HepG2 (cell line): ENCODE measurements around the gene BLOC1S4. TPM values are rescaled to one million over a fixed set of nuclear protein-coding genes. Genes with fewer than 3 reads are reported as not detected.

Source experiments
- AHDC1 ChIP-seq: sonication (generic); formaldehyde crosslinking; IDR thresholded peaks from 2 replicates; pipeline ENCODE4 v1.5.1; 2020; ENCODE audit warnings: mild to moderate bottlenecking, missing genetic modification reagents, borderline replicate concordance
- ASH2L ChIP-seq: fragments of 300-600, 200-600 bp; sonication (generic); IDR thresholded peaks from 2 replicates; pipeline ENCODE4 v1.7.0; 2017; ENCODE audit warnings: low read depth, mild to moderate bottlenecking, moderate library complexity, mixed read lengths, low read length; ENCODE audit not compliant: insufficient read length
- E2F2 ChIP-seq: sonication (generic); formaldehyde crosslinking; IDR thresholded peaks from 2 replicates; pipeline ENCODE4 v1.4.0; 2020; ENCODE audit warnings: missing genetic modification reagents, borderline replicate concordance
- FOXP4 ChIP-seq: sonication (generic); formaldehyde crosslinking; IDR thresholded peaks from 2 replicates; pipeline ENCODE4 v1.4.0; 2020; ENCODE audit warnings: missing genetic modification reagents
- HBP1 ChIP-seq: IDR thresholded peaks from 2 replicates; pipeline ENCODE4 v1.6.1; 2016; ENCODE audit warnings: low read depth, control low read depth
- HCFC1 ChIP-seq: fragments of 150-350 bp; IDR thresholded peaks from 2 replicates; pipeline ENCODE4 v1.6.1; 2014; ENCODE audit warnings: low read depth, low read length
- KDM2A ChIP-seq: sonication (generic); formaldehyde crosslinking; IDR thresholded peaks from 2 replicates; pipeline ENCODE4 v1.4.0; 2020; ENCODE audit warnings: low read depth, missing genetic modification reagents, borderline replicate concordance
- MATR3 ChIP-seq: sonication (generic); formaldehyde crosslinking; IDR thresholded peaks from 2 replicates; pipeline ENCODE4 v1.4.0; 2020; ENCODE audit warnings: missing genetic modification reagents
- MLLT10 ChIP-seq: sonication (generic); formaldehyde crosslinking; IDR thresholded peaks from 2 replicates; pipeline ENCODE4 v1.4.0; 2020; ENCODE audit warnings: missing genetic modification reagents
- NR2F1 ChIP-seq, 2 experiments: fragments of 450-650 bp in 1 of 2; formaldehyde crosslinking in 1 of 2; IDR thresholded peaks; 2 replicates each; pipeline versions ENCODE4 v1.5.0 to v1.6.1; 2016 to 2020; ENCODE audit warnings: mild to moderate bottlenecking in 1 of 2, missing compliant biosample characterization in 1 of 2, missing genetic modification reagents in 1 of 2, moderate library complexity in 1 of 2
- TBX2 ChIP-seq: sonication (generic); formaldehyde crosslinking; IDR thresholded peaks from 2 replicates; pipeline ENCODE4 v1.5.0; 2020; ENCODE audit warnings: missing genetic modification reagents, mild to moderate bottlenecking, borderline replicate concordance
- THAP8 ChIP-seq: sonication (generic); formaldehyde crosslinking; IDR thresholded peaks from 2 replicates; pipeline ENCODE4 v1.5.1; 2020; ENCODE audit warnings: missing genetic modification reagents, mild to moderate bottlenecking, borderline replicate concordance
- XBP1 ChIP-seq: sonication (generic); formaldehyde crosslinking; IDR thresholded peaks from 2 replicates; pipeline ENCODE4 v1.5.0; 2020; ENCODE audit warnings: missing genetic modification reagents
- ZNF124 ChIP-seq: sonication (generic); formaldehyde crosslinking; IDR thresholded peaks from 2 replicates; pipeline ENCODE4 v1.4.0; 2020; ENCODE audit warnings: missing genetic modification reagents
- ZNF468 ChIP-seq: sonication (generic); formaldehyde crosslinking; IDR thresholded peaks from 2 replicates; pipeline ENCODE4 v1.8.0; 2022; ENCODE audit warnings: mild to moderate bottlenecking, moderate library complexity, missing genetic modification reagents
- ZNF580 ChIP-seq: IDR thresholded peaks from 2 replicates; pipeline ENCODE4 v1.6.1; 2016; ENCODE audit warnings: low read depth, borderline replicate concordance
- polyA plus RNA-seq, 8 experiments: library from polyadenylated mRNA; depleted of rRNA in 3 of 8; stranded (reverse) in 7 of 8; unstranded in 1 of 8; fragments of >200 nt; fragmentation: Illumina TruSeq in 4 of 8; extraction: Trizol in 4 of 8; gene quantifications; 2 replicates each; pipeline versions ENCODE4 v1.2.1 to v1.2.3, GENCODE V29; 2011 to 2016; ENCODE audit warnings: low read depth in 4 of 8, missing spikeins in 1 of 8, mixed read lengths in 1 of 8; ENCODE audit not compliant: insufficient read depth in 1 of 8
- total RNA-seq, 5 experiments: library from RNA; depleted of rRNA; stranded (reverse); fragments of >200 nt; fragmentation: Illumina TruSeq; extraction: Trizol; gene quantifications; 2 replicates each; pipeline ENCODE4 v1.2.3, GENCODE V29; 2016; ENCODE audit warnings: low read depth in 1 of 5

The BLOC1S4 gene
- total and polyA plus RNA-seq, 2 of the 13 experiments (the other 11 are each of a cell fraction or from before 2014, with no cell fraction given), result 15.5 to 20.9 TPM

- TF ChIP-seq FOXP4 (CRISPR knock-in tag), result peak; percentile 80
- no peak for TF ChIP-seq THAP8 (CRISPR knock-in tag)
- TF ChIP-seq MLLT10 (CRISPR knock-in tag), result no peak
- TF ChIP-seq HBP1 (CRISPR knock-in tag), result peak; percentile 60; the same call in 1 of the 2 replicates
- TF ChIP-seq TBX2 (CRISPR knock-in tag), result peak; percentile 89
- TF ChIP-seq KDM2A (CRISPR knock-in tag), result peak; percentile 64; the same call in 1 of the 2 replicates
- no peak for TF ChIP-seq XBP1 (CRISPR knock-in tag)
- no peak for TF ChIP-seq HCFC1
- no peak for TF ChIP-seq ZNF580 (CRISPR knock-in tag)
- peak; percentile 30 for TF ChIP-seq ASH2L
- no peak for TF ChIP-seq MATR3 (CRISPR knock-in tag)
- 0 out of 2 replicates have a peak, but pooled peaks have one; percentile 23 for TF ChIP-seq AHDC1 (CRISPR knock-in tag)
- TF ChIP-seq ZNF468, result no peak
- TF ChIP-seq ZNF124 (CRISPR knock-in tag), result no peak
- TF ChIP-seq E2F2, result no peak
- peak; percentile 28 to 66; a peak in 3 of 4 replicates for TF ChIP-seq NR2F1 (CRISPR knock-in tag; IDR thresholded peaks at IDR 0.05)
Measured at GRCh38 chr4:6753103-6753560, 37.2 kb downstream of the BLOC1S4 start (continued).
